Right lung (tissue), 5 donors: ENCODE results near the gene CDK14. TPM values are rescaled to one million over a fixed set of nuclear protein-coding genes. Genes with fewer than 3 reads are reported as not detected.

ENCODE experiments used
- DNase-seq, 2 donors: peaks; one replicate each; pipeline ENCODE4 v3.0.0-alpha.2; 2013
- polyA plus RNA-seq, 5 donors: library from polyadenylated mRNA; unstranded; fragments of 120-200 nt; gene quantifications; one replicate each; pipeline versions ENCODE4 v1.2.1 to v1.2.3, GENCODE V29; 2013; ENCODE audit warnings: inconsistent platforms in 1 of 5, low replicate concordance in 1 of 5; ENCODE audit not compliant: insufficient read length in 5 of 5, insufficient read depth in 1 of 5

Gene CDK14
- polyA plus RNA-seq, 5 donors: 19.3 to 34.5 (median 33.5) TPM

- no peak for DNase-seq
These were observed 404.2 kb downstream of the CDK14 start for GRCh38 chr7:90999989-91000979.

- DNase-seq: no peak
These were observed 408.9 kb downstream of the CDK14 start for GRCh38 chr7:91005024-91005423.

GRCh38 chr7:91005841-91006240, 409.7 kb downstream of the CDK14 start:
- no peak for DNase-seq

- no peak for DNase-seq
These were observed 411.2 kb downstream of the CDK14 start for GRCh38 chr7:91007371-91007770.

- DNase-seq: no peak
These were observed 417.0 kb downstream of the CDK14 start for GRCh38 chr7:91013078-91013477.

- DNase-seq: no peak
These were observed 423.7 kb downstream of the CDK14 start for GRCh38 chr7:91019686-91020385.

- DNase-seq: no peak
These were observed 424.7 kb downstream of the CDK14 start for GRCh38 chr7:91020636-91021385.

GRCh38 chr7:91021956-91022355, 425.8 kb downstream of the CDK14 start:
- DNase-seq: no peak

- no peak for DNase-seq
These were observed 429.8 kb downstream of the CDK14 start for GRCh38 chr7:91025906-91026390.

GRCh38 chr7:91029688-91030087, 433.6 kb downstream of the CDK14 start:
- no peak for DNase-seq

GRCh38 chr7:91030680-91031380, 434.7 kb downstream of the CDK14 start:
- DNase-seq: no peak

- DNase-seq: no peak
These were observed 435.6 kb downstream of the CDK14 start for GRCh38 chr7:91031757-91032156.

- DNase-seq: no peak
These were observed 437.5 kb downstream of the CDK14 start for GRCh38 chr7:91033574-91033973.

GRCh38 chr7:91034459-91035368, 438.6 kb downstream of the CDK14 start:
- peak in 1 of 2 donors; percentile 54 for DNase-seq

- DNase-seq: no peak
These were observed 442.9 kb downstream of the CDK14 start for GRCh38 chr7:91039033-91039432.

- DNase-seq: no peak
These were observed 445.0 kb downstream of the CDK14 start for GRCh38 chr7:91041141-91041540.

- DNase-seq: no peak
These were observed 445.9 kb downstream of the CDK14 start for GRCh38 chr7:91041901-91042484.

GRCh38 chr7:91043186-91043585, 447.1 kb downstream of the CDK14 start:
- peak; percentile 28 to 36 for DNase-seq

- DNase-seq: no peak
These were observed 448.0 kb downstream of the CDK14 start for GRCh38 chr7:91043924-91044645.
